GM19438 (cell line): ENCODE results near the gene ERG.

Experiments
- ATAC-seq: cut with Tn5 transposase; IDR thresholded peaks from one replicate; pipeline ENCODE4 v1.9.1; 2021; ENCODE audit warnings: low read depth; ENCODE audit not compliant: unreplicated experiment

Gene ERG

DNA sequence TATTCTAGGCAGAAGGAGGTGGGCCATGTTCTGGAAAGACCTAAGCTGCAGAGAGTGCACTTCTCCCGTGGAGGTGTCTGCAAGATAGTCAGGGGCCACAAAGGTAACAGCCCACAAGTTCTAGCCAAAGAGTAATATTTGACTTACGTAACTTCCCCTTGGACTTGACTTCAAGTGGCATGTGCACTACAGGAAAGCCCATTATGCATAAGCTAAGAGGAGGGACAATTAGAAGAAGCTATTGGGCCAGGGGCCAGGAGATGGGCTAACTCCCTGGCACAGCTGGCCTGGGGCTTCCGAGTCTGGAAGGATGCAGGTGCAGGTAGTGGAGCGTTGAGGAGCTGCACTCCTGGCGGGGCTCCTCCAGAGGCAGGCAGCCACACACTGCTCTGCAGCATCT is 58.3 kb downstream of the ERG start:
- ATAC-seq: no peak

DNA sequence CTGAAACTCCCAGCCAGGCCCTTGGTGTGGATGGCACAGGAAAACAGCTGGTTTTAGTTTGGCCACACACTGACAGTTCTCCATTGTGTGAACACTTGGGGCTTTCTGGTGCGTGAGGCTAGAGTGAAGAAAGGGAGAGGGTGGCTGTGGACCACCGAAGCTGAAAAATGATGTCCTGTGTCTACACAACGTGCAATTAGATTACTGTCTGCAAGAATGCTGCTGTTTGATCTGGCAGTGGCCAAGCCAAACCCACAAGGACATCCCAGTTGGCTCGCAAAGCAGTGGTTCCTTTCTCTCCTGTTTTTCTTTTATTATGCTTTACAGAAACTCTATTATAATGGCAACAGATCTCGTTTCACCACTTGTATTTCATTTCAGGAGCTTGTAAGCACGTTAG is 58.9 kb downstream of the ERG start:
- ATAC-seq: no peak

DNA sequence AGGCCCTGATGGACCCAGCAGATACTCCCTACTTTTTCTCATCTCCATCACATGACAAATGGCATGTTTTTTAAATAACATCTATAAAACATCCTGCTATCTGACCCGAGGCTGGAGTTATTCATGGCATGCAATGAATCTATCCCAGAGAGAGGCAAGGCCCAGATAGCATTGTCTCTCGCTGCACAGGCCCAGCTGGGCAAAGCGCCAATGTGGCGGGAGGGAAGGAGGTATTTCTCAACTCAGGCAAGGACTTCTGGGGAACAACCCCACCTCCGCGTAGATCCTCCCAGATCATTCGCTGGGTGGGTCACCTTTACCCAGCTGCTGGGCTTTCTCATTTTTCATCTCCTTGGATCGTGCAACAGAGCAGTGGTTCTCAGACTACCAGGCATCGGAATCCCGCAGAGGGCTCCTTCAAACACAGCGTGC is 59.8 kb downstream of the ERG start:
- no peak for ATAC-seq

DNA sequence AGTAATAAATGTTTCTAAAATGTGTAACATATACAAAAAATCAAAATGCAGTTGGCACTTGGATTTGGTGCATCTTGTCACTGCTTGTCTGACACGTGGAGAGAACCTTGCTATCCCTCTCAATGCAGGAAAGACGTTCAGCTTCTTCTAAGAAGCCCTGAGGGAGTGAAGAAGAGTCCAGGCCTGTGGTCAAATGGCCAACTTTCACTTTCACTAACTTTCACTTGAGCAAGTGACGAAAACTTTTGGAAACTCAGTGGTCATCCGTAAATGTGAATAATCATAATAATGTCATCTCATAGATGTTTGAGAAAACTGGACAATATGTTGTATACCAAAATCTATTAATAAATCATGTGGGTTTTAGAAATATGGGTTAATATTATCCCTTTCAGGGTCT is 61.9 kb downstream of the ERG start:
- ATAC-seq: no peak

DNA sequence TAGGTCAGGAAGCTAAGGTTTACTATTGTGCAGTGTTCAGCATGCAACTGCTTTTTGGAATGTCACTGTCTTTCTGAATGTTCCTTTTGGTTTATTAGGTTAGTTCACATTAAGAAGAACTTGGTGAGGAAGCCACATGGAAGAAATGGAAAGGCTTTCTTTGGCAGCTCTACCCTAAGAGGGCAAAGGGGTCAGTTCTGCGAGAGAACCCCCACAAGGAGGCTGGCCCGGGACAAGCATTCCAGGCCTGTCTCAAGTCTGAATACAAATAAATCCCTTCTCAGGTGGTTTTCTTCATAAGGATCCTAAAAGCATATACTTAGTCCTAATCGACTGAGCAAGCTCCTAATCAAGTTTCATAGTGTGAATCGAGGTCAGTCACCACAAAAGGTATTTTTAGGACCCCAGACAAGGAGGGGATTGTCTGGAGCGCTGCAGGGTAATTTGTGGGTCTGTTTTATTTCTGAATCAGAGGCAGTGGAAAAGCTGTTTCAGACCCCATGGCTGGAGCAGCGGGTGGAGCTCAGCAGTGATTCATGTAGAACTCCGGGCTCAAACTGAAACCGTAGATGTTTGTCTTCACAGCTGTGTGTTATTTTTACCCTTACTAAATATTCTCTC is 63.3 kb downstream of the ERG start:
- ATAC-seq: no peak

DNA sequence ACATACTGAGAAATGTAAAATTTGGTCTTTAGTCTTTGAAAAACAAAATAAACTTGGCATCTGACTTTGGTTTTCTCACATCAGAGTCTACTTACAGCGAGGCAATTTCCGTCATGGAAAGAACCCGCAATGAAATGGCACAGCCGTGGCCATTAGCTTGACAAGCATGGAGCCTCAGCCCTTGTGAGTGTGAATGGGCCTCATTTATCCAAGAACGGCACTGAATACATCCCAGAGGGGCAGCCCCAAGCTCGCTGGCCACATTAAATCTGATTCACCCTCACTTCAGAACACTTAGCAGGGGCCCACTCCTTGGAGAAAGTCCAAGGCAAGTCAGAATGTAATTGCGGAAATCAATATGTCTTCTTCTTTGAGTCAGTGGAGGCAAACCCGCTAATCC is 64.8 kb downstream of the ERG start:
- ATAC-seq: no peak

DNA sequence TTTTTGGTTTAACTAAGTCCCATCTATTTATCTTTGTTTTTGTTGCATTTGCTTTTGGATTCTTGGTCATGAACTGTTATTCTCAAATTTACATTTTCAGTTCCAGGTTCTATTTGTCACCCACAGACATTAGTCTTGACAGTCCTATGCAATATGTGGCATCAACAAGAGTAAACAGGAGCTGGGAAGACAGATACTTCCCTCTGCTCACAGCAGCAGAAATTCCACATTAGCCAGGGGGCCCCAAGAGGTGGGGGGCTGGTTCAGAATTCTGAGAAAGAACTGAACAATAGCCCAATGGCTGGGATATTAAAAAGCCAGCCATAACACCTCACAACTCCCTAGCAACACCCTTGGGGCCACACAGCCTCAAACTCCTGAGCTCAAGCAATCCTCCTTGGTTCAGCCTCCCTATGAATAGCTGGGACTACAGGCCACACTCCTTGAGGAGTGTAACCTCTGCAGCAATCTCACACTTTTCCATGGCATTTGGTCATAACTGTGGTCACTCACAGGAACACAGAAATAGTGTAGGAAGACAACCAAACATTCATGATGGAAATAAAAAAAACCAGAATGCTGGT is 67.8 kb downstream of the ERG start:
- ATAC-seq: no peak

DNA sequence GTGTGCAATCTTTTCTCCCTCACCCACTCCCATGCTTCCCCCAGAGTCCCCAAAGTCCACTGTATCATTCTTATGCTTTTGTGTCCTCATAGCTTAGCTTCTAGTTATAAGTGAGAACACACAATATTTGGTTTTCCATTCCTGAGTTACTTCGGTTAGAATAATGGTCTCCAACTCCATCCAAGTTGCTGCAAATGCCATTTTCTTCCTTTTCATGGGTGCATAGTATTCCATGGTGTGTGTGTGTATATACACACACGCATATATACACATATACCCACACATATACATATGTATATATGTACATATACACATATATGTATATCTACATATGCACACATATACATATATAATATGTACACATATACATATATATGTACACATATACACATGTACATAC is 69.3 kb downstream of the ERG start:
- ATAC-seq: no peak

DNA sequence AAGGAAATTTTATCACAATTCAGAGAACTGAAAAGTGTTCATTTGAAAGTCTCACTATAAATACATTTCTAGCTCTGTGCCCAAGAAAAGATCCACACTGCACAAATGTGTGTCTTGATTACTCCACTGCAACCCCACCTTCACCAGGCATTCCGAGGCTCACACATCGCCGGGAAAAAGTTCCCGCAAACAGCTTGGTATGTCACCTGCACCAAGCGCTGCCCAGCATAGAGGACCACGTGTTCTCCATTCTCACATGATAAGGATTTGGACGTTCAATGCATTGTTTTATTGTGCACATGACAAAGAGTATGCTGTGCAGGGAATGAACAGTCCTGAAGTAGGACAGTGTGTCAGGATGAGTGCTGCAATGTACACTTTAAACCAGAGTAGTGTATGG is 70.1 kb downstream of the ERG start:
- ATAC-seq: no peak

DNA sequence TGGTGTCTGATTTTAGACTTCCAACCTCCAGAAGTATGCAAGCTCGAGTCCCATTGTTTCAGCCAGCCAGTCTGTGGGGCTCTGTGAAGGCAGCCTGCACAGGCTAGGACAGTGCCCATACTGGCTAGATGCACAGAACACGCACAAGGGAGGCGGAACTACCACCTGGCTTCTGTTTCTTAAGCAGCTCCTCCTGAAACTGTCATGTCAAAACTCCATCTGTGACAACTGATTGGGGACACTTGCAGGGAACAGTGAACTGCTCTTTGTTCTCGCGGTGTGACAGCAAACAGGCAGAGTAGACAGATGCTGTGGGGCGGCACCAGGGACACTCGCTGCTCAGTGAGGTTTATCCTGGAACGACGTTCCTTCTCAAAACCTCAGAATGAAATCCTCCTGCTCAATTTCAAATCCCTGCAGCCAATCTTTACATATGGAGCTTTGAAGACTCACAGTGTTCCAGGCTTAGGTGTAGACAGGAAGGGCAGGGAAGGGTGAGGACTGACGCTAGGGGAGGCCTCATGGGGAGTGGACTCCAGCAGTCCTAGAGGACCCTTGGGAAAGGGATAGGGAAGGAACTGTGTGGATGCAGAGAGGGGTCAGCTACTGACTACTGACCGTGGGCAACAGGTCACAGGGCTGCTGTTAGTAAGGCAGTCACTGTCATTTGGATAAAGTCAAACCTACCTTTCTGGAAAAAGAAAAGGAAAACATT is 73.8 kb downstream of the ERG start:
- ATAC-seq: no peak

DNA sequence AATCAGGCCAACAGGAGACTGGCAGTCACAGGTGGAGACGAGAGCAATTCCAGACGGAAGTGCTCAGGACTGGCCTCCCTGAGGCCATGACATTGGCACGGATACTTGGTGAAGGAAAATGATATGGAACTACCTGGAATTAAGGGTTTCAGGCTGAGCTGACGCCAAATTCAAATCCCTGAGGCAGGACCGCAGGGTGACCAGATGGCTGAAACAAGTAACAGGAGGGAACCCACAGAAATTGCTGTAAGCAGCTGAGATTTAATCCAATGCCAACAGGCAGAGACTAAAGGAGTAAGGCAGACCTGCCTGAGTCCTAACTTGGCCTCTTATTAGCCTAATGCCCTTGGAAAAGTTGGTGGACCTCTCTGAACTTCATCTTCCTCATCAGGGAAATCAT is 76.2 kb downstream of the ERG start:
- ATAC-seq: no peak

DNA sequence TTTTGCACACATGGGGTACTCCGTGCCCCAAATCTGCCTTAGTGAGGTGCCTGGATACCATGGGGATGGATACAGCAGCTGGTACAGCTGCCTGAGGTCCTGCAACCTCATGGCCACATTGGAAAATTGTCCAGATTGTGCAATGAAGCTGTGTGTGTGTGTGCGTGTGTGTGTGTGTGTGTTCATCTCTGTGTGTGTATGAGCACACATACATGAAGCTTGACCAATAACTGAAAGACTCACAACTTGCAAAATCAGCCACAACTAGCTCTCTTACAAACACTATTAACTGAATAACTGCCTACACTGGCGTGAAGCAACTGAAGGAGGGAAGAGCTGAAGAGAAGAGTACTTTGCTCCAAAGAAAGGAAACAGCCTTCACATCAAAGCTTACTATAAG is 78.1 kb downstream of the ERG start:
- no peak for ATAC-seq

DNA sequence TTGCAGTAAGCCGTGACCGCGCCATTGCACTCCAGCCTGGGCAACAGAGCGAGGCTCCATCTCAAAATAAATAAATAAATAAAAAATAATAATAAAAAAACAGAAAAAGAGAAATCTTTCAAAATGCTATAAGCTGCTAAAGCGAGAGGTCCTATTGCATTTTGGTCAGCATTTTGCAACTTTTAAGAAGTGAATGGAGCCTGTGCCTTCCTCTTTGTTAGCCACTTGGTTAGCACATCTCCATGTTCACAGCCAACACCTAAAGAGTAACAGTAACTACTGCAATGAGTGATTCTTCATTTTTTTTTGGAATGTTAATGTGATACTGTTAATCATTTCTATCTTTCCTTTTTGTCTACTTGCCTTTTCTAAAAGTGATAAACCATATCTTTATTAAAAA is 80.6 kb downstream of the ERG start:
- ATAC-seq: no peak

DNA sequence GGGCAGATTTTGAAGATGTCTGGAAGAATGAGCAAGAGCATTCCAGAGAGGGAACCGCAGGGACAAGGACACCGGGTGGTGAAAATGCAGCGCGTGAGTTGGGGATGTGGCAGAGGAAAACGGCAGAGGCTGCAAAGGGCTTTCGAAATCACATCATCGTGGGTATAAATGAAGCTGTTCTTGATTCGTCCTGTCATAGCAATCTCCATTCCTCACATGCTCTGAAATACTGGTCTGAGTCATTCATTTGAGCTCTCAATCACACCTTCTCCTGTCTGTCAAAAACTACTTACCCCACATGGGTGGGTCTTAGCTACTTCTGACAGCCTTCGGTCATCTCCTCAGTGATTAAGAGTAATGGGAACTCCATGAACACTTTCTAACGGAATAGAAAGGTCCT is 81.5 kb downstream of the ERG start:
- ATAC-seq: no peak

DNA sequence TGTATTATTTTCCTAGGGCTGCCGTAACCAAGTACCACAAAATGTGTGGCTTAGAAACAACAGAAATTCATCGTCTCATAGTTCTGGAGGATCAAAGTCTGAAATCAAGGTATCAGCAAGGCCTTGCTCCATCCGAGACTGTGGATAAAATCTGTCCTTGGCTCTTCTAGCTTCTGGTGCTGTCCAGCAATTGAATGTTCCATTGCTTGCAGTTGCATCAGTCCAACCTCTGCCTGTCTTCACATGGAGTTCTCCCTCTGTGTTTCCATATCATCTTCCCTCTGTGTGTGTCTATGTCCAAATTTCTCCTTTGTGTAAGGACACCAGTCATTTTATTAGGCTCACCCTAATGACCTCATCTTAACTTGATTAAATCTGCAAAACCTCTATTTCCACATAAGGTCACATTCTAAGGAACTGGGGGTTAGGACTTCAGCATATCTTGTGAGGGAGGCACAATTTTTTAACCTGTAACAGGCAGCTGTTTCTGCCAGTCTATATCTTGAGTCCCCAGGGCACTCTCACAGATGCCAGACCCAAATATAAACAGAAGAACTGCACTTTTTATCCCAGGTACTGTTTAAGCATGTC is 84.2 kb downstream of the ERG start:
- ATAC-seq: no peak

DNA sequence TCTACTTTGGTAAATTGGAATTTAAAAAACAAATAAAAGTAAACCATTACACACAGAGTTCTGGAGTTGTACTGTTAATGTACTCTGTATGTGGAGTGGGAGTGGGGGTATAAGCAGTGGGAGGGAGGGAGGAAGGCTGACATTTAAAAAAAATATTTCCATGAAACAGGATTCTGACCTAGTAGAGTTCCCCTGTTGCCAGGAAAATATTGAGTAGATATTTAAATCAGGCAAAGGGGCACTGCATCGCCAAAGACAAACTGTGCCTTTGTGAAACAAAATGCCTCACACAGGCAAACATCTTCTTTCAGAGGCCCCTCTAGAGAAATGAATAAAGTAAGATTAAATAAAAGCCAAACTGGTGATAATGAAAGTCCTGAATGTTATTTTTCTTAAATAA is 87.8 kb downstream of the ERG start:
- ATAC-seq: no peak

DNA sequence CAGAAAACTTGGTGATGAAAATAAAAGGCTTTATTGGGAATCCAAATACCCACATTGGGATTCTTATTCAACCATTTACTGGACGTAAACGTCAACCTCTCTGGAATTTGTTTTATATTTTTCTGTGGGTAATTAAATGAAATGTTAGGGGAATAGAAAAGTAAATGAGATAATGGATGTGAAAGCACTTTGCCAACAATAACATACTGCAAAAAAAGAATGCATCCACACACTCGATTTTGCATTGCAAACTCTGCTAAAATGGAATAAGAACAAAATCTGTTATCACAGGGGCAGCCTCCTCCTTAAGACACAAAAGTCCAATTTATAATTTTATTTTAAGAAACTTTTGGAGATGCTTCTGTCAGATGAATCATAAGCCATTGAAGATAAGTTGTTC is 88.4 kb downstream of the ERG start:
- no peak for ATAC-seq

DNA sequence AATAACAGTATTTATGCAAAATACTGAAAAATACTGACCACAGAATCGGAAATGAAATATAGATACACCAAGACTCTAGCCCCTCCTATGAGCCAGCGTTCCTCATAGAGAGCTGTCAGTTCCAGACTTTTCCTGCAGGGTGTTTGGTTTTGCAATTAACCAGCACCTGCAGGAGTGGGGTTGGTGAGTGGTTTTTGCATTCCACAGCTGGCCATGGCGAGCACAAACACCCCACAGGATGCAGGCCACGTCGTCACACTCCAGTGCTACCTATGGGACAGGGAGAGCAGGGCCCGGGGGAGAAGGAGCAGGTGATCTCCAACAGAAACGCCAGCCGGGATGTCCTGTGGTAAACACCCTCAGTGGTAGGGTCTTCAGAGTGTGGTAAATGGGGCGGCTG is 94.1 kb downstream of the ERG start:
- no peak for ATAC-seq

DNA sequence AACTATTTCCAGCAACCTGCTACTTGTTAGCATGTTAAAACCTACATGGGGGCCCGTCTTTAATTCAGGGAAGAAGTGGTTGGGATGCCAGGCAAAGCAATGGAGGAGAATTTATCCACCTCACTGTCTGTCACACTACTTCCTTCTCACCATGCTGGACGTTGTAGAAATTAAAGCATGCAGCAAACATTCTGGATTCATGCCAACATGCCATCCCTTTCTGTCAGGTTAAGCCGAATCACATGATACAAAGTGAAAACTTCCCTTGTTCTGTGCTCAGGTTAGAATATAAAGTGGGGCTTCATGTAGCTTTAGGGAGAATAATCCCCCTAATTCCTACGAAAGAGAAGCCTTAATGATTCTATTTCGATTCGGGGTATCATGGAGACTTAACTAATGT is 95.5 kb downstream of the ERG start:
- no peak for ATAC-seq

DNA sequence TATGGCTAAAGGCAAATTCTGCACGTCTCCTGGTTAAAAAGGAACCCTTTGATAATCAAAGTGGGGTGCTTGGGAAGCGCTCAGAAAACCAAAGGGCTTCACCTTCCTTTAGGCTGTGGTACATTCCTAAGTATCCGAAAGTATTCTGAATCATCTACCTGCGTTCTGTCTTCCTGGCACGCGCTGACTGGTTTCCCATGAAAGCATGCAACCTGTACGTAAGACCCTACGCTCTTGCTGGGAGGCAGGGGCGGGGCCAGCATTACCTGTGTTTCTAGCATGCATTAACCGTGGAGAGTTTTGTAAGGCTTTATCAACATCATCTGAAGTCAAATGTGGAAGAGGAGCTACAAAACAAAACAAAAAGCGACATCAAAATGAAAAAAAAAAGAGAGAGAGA is 96.0 kb downstream of the ERG start:
- no peak for ATAC-seq

DNA sequence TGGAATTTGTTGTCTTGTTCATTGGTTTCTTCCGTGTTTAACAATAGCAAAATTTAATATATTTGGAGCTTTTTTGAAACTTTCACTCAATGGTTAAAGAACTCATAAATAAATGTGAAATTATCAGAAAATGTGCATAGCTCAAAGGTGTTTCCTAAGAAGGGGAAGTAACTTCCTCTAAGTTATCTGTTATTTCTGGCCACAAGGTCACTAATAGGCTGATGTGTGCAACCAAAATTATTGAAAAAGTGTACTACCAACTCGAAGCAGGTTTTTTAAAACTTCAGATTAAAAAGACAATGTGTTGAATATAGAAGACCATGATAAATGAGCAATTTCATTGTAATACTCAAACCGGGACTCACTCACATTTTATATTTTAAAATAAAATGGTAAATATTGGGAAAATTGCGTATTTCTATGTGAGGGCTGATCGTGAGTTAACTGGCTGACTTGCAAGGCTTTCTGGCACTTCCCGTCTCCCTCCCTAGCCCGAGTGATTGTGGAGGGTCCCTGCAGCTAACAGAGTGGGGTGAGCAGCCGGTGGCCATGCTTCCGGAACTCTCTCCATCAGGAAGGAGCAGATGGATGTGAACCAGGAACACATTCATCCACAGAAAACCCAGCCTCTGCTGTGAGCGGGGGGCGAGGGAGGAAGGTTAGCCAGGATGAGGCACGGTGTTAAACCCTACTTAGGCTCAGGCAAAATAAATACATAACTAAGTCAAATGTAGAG is 96.9 kb downstream of the ERG start:
- ATAC-seq: no peak
